GM21723 (cell line): Measurements from ENCODE around the gene LTO1.

ENCODE experiments used
- ATAC-seq: cut with Tn5 transposase; IDR thresholded peaks from one replicate; pipeline ENCODE4 v1.9.1; 2021; ENCODE audit warnings: mild to moderate bottlenecking, moderate library complexity; ENCODE audit not compliant: unreplicated experiment

Gene LTO1

DNA sequence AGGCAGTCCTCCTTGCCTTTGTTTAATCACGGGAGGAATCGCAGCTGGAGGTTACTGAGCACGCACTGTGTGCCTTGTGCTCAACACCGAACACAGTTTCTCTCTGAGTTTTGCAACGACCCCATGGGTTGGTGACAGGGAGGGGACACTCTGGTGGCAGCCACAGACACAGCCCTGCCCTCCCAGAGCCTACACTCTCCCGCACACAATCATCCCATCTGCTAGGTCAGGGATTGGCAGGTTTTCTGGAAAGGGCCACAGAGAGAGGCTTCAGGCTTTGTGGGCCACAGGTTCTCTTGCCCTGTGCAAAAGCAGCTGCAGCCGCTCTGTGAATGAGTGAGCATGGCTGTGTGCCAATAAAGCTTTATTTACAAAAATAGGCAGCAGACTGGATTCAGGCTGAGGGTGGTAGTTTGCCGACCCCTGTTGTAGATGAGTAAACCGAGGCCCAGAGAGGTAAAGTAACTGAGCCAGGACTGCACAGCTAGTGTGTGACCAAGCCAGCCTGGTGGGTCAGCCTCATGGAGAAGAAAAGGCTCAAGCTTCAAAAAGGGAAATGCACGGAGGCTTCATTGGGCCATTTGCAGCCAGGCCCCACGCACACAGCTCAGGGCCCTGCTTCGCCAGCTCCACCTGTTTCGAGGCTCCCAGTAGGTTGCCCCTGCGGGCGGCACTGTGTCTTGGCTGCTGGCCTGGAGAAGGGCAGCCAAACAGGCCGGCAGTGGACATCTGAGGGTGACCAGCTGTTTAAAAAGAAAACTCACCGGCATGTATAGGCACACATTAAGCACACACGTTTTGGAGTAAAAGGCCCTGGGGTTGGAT, 16.3 kb downstream of the LTO1 start:
- no peak for ATAC-seq

DNA sequence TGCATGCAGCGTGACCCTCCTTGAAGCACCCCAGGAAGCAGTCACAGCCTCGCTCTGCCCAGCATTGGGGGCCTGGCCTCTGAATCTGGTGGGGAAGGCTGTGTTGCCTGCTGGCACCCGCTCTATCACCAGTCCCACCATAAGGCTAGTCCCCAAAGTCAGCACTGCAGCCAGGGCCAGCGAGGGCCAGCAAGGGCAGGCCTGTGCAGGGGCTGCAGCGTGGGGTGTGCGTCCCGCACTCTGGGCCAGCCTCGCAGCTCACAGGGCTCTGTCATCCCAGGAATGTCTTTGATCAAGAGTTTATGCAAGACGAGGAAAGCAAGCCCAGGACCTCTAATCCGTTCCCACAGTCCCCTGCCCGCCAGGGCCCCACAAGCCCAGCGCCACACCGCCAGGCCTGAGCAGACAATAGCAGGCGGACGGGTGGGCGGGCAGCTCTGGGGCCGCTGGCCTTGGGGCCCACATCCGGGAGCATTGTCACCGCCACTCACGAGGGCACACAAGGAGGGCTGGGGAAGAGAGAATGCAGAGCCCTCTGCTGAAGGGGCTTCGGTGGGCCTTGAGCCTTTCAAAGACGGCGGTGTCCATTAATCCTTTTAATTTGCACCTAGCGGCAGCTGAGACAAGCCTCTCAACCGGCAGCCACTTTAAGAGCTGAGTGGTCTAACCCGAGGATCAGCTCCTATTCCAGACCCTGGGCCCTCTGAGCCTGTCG, 17.1 kb downstream of the LTO1 start:
- no peak for ATAC-seq

DNA sequence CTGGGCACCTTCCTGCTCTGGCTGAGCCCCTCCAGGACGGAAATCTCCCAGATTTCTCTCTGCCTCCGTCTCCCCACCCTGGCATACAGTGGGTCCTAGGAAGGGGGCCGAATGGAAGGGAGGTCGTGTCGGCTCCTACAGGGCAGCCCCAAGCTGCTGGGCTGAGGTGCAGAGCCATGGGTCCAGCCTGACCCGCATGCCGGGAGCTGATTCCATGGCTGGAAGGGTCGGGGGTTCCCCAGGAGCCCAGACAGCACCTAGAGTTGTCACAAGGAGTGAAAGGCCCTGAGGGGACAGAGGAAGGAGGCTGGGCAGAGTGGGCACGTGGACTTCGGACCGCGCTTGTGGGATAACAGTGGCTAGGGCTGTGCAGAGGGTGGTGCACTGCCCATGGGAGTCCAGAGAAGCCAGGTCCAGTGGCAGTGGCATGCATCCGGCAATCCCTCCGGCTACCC, 17.7 kb downstream of the LTO1 start:
- ATAC-seq, result no peak

DNA sequence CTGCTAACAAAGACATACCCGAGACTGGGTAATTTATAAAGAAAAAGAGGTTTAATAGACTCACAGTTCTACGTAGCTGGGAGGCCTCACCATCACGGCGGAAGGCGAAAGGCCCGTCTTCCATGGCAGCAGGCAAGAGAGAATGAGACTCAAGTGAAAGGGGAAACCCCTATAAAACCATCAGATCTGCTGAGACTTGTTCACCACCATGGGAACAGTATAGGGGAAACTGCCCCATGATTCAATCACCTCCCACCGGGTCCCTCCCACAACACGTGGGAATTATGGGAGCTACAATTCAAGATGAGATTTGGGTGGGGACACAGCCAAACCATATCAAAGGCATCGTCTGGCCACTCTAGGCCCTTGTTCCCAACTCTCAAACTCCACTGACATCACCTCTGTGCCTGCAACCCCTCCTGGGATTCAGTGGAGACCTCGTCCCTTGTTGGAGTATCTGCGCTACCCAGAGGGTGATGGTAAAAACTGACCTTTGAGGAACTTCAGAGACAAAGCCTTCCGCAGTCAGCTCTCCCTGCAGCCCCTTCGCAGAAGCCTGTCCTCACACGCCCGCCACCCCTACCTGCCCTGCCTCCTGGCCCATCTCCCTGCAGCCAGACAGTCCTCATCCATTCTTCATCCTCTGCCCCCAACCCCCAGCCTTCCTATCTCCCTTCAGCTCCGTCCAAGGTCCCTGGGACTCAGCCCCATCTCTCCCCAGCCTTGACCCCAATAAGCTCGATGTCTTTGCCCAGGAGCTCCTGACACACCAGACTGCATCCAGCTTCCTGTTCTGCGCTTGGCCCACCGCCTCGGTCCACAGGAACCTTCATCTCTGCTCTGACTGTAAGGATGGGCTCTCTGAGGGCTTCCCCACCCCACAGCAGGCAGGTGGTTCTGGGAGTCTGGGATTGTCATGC, 18.4 kb downstream of the LTO1 start:
- no peak for ATAC-seq

DNA sequence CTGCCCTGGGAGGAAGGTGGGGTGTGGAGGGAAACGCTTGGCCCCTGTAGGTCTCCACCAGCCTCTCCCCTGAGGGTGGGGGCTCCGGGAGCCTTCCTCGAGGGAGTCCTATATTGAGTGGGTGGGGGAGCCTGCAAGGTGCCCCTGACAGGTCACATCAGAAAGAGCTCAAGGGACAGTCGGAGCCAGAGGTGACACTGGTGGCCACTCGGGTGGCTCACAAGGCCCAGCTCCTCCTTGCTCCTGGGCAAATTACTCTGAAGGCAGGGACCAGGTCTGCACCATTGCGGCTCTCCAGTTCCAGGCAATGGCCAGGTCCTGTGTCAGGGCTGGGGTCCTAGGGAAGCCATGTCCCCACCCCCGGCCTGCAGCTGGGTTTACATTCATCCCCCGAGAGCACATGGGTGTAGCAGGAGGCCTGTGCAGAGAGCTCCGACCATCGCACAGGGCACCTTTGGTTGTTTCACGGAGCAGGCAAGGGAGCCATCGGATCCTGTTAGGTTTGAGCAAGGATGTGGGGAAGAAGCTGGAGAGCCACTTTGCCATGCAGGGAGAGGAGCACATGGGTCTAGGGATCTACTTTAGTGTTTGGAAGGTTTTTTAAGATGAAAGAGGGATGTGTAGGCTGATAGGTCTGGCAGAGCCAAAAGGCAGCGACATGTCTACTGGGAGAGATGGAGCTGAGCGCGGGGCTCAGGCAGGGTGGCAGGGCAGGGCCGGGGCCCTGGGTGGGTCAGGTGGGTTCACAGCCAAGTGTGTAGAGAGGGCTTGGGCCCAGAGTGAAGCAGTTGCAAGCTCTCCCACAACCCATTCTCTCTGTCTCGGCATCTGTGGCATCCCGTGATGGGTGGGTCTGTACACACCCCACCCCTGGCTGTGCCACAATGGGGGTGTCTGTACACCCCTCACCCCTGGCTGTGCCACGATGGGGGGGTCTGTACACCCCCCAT, 19.4 kb downstream of the LTO1 start:
- no peak for ATAC-seq

DNA sequence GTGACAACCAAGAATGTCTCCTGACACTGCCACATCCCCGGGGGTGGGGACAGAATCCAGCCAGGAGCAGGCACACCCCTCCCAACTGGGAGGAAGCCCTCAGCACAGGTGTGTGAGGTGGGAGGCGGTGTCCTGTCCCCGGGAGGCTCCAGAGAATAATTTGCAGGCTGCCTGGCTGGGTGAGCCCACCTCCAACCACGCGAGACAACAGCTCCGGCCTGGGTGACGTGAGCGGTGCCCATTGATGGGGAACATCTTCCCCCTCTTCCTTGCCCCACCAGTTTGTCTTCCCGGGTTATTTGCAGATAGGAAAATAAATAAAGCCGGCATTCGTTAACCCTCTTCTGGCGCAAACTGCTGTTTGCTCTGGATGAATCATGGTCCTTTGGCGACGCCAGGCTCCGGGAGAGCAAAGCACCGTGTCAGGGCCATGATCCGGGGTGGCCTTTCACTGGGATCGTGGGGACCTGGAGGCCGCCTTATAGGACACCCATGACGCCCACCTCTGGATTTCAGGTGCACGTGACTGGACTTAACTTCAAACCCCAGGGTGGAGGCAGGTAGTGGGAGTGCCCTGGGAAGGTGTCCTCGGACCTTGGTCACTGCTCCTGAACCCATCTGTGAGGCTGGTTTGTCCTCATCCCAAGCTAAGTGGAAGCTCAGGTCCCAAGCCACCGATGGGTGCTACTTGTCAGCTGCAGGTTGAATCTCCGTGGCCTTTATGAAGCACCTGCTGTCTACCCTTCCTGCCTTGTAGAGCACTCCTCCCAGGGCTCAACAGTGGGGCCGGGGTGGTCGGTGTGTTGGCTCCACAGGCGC, 20.3 kb downstream of the LTO1 start:
- no peak for ATAC-seq

DNA sequence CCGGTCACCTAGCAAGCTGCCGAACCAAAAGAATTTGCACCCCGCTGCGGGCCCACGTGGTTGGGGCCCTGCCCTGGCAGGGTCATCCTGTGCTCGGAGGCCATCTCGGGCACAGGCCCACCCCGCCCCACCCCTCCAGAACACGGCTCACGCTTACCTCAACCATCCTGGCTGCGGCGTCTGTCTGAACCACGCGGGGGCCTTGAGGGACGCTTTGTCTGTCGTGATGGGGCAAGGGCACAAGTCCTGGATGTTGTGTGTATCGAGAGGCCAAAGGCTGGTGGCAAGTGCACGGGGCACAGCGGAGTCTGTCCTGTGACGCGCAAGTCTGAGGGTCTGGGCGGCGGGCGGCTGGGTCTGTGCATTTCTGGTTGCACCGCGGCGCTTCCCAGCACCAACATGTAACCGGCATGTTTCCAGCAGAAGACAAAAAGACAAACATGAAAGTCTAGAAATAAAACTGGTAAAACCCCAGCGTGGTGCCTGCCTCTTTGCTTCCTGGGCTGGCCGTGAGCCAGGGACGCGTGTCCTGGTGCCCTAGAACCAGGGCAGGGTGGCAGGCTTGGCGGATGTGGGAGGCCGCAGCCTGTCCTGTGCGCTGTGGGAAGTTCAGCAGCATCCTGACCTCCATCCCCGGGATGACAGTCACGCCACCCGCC, 21.0 kb downstream of the LTO1 start:
- ATAC-seq, result no peak

DNA sequence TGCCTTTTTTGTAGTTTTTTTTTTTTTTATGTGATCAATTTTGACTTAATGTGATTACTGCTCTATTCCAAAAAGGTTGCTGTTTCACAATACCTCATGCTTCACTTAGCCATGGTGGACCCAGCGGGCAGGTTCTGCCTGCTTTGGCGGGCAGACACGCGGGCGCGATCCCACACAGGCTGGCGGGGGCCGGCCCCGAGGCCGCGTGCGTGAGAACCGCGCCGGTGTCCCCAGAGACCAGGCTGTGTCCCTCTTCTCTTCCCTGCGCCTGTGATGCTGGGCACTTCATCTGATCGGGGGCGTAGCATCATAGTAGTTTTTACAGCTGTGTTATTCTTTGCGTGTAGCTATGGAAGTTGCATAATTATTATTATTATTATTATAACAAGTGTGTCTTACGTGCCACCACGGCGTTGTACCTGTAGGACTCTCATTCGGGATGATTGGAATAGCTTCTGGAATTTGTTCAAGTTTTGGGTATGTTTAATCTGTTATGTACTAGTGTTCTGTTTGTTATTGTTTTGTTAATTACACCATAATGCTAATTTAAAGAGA, 21.7 kb downstream of the LTO1 start:
- ATAC-seq, result no peak

DNA sequence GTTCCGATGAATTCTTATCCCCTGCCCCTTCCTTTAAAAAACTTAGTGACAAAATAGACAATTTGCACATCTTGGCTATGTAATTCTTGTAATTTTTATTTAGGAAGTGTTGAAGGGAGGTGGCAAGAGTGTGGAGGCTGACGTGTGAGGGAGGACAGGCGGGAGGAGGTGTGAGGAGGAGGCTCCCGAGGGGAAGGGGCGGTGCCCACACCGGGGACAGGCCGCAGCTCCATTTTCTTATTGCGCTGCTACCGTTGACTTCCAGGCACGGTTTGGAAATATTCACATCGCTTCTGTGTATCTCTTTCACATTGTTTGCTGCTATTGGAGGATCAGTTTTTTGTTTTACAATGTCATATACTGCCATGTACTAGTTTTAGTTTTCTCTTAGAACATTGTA, 22.2 kb downstream of the LTO1 start:
- ATAC-seq, result no peak

DNA sequence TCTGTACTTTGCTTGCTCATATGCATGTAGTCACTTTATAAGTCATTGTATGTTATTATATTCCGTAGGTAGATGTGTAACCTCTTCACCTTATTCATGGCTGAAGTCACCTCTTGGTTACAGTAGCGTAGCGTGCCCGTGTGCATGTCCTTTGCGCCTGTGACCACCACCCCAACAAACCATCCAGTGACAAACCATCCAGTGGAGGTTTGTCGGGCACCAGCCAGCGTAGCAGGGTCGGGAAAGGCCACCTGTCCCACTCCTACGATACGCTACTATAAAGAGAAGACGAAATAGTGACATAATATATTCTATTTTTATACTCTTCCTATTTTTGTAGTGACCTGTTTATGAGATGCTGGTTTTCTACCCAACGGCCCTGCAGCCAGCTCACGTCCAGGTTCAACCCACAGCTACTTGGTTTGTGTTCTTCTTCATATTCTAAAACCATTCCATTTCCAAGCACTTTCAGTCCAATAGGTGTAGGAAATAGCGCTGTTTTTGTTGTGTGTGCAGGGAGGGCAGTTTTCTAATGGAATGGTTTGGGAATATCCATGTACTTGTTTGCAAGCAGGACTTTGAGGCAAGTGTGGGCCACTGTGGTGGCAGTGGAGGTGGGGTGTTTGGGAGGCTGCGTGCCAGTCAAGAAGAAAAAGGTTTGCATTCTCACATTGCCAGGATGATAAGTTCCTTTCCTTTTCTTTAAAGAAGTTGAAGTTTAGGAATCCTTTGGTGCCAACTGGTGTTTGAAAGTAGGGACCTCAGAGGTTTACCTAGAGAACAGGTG, 23.1 kb downstream of the LTO1 start:
- ATAC-seq, result no peak

DNA sequence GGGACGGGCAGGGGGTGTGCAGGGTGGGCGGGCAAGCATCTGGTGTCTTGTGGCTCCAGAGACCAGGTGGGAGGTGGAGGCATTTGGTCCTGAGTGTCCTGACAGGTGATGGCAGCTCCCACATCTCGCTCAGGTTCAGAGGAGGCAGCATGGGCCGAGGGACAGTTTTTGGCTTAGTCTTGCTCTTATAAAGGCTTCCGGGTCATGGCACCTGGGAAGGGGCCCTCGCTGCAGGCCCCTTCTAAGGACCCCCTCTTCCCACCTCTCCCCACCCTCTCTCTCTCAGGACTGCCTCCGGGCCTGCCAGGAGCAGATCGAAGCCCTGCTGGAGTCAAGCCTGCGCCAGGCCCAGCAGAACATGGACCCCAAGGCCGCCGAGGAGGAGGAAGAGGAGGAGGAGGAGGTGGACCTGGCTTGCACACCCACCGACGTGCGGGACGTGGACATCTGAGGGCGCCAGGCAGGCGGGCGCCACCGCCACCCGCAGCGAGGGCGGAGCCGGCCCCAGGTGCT, 24.3 kb downstream of the LTO1 start:
- no peak for ATAC-seq

DNA sequence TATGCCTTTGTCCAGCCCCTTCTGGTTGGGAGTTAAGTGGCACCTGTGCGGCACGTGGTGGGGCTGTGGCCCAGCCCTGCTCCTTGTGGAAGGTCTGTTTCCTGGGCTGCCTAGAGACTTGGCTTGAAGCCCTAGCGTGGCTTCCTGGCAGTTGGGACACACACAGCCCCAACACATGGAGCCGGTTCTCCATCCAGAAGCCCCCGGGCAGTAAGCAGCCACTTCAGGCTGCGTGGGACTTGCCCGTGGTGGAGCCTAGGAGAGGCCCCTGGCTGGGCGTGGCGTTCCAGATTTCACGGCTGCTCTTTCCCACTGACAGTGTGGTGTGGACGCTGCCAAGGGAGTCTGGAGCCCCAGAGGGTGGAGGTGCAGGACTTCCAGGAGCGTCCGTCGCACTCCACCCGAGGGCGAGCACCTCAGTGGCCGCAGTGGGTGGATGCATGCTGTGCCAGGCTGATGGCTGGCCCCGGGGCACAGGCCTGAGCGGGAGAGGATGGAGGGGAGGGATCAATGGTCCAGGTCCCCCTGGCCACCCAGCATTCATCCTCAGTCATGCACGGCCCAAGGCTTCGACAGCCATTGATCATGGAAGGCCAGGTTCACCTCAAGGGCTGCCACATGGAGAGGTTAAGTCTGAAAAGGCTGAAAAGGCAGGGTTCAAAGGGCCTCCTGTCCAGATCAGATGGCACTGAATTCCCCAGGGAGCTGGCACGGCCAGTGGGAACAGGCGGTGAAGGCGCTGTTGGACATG, 24.9 kb downstream of the LTO1 start:
- no peak for ATAC-seq

DNA sequence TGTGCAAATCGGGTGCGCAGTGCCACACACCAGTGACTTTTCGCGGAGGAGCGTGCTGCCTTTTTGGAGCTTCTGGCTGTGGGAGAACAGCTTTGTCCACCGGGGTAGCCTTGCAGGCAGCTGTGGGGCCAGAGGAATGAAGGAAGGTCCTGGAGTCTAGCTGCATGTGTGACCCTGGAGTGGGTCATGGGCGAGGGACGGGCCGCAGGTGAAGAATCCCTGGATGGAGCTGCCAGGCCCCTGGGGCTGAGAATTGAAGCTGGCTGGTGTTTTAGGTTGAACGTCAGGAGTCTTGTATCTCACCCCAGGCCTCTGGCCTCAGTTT, 25.6 kb downstream of the LTO1 start:
- ATAC-seq, result no peak

DNA sequence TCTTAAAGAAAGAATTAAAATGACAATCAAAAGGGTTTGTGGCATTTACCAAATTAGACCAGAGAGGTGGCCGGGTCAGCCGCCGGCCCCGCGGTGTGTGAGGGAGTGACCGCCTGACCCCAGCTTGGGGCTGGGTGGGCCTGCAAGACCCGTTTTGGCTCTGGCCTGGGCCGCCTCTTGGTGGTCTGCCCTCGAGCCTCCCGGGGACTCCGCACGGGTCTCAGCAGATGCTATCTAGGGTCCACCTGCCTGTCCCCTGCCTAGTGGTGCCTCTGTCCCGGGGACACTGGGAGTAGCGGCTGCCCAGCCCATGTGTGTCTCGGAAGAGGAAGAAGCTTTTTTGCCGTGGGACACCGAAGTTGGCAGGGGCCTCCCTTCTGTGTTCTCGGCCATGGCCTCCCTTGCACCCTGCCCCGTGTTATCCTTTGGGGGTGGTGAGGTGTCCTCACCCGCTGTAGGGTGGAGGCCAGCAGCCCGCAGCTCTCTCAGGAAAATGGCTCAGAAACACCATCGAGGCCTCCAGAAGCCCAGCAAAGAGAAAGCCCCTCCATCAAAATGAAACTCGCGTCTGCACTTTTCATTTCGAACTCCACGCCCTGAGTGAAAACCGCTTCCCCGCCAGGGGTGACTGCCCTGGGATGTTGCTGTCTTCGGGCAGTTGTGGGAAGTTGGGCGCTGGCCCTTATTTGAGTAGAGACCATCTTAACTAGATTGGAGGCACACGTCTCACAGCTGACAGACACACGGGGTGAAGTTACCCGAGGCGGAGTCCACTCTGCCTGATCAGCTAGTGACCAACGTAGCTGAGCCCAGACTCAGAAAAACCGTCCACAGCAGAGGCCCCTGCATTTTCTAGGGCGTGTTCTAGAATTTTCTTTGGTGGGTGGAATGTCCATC, 26.2 kb downstream of the LTO1 start:
- no peak for ATAC-seq

DNA sequence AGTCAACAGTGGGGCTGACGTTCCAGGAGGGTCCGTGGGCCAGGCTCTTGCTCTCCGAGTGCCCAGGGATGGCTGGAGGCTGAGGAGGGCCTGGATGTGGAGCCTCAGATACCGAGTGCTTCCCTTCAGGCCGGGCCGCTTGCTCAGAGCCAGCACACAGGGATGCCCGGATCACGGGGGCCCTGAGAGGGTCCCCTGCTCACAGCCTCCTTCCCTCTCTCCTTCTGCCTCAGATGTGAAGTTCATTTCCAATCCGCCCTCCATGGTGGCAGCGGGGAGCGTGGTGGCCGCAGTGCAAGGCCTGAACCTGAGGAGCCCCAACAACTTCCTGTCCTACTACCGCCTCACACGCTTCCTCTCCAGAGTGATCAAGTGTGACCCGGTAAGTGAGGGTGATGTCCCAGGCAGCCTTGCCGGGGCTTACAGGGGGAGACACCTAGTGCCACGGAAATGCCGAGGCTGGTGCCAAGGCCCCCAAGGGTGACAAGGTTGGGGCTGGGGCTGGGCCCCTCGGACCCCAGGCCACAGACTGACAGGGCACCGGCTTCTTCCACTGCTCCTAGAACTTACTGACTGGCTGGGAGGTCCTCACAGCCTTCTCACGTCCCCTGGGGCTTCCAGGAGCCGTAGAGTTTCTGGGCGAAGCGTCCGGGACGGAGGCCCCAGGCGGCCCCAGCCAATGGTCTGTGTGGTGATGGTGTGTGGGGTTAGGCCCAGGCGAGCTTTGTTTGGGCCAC, 27.2 kb downstream of the LTO1 start:
- ATAC-seq, result no peak
